CD4-positive, alpha-beta T cell treated with Interleukin-17A for 1 hour (primary cell): ENCODE results near the gene NPHP4.
A peak's percentile ranks its signal among the peaks of the same experiment; 100 is the strongest.

Experiments used
- DNase-seq: peaks from one replicate; pipeline ENCODE4 v3.0.0-alpha.2; 2020

The NPHP4 gene

DNA sequence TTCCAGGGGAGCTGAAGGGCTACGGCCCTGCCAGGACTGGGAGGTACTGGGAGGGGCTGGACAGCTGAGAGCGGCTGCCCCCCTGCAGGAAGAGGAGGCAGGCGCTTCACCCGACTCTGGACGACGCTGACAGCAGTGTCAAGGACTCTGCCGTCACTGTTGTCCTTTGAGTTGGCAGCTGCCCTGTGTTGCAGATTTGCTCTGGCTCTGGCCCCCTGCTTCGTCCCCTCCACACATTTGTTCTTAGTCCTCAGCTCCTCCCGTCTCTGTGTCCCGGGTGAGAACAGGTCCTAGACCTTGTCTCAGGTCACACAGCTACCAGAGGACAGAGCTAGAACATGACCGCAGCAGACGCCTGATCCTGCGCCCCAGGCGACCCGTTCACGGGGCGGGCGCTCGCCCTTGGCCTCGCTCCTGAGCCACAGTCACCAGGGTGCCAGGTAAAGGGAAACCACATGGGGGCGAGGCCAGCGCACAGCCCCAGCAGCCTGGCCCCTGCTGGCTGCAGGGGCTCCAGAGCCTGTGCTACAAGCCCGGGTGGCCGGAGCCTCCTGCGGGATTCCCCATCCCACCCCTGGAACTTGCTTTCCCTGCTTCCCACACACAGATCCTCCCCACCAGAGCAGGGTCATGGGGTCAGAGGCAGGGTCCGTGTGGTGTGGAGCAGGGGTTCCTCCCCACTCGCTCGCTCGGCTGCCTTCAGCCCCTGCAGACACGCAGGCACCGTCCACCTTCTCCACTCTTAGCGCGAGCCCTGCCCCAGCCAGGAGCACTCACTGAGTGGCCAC, 10.7 kb upstream of the NPHP4 start:
- no peak for DNase-seq

GRCh38 chr1:6001992-6002576, 9.9 kb upstream of the NPHP4 start:
- DNase-seq, result no peak

GRCh38 chr1:6000444-6001288, 8.4 kb upstream of the NPHP4 start:
- no peak for DNase-seq

DNA sequence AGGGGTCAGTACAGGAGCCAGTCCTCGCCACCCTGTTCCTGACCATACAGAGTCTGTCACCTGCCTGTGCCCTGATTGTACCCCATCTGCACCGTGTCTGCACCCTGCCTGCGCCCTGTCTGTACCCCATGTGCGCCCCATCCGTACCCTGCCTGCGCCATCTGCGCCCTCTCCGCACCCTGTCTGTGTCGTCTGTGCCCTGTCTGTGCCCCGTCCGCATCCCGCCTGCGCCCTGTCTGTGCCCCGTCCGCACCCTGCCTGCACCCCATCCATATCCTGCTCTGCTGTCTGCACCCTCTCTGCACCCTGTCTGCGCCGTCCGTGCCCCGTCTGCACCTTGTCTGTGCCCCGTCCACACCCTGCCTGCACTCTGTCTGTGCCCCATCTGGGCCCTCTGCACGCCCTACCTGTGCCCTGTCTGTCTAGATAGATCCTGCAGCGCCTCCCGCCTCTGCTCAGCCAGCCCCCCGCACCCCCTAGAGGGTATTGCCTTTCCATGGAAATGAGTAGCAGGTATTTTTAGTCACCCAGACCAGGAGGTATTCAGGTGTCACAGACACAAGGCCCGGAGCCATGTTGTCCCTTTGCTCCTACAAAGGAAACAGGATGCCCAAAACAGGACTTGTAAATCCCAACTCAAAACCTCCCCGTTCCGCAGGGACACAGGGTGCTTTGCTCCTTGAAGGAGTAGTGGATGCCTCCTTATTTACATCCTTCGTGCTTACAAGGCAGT, 7.7 kb upstream of the NPHP4 start:
- no peak for DNase-seq

DNA sequence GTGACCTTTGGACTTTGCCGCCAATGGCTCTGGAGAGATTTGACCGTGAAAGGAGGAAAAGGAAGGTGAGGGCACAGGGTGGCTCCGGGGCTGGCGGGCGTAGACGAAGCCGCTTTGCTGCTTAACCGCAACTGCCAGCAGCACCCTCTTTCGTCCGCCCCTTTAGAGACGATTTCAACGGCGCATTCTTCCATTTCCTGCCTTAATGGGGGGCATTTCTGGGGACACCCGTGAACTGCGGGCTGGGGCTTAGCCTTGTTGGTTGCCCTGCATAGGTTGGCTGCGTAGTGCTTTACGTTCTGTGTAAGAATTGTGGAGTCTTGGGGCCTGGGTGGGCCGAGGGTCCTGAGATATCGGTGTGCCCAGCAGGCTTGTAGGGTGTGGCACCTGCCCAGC, 6.7 kb upstream of the NPHP4 start:
- no peak for DNase-seq

- no peak for DNase-seq
These were observed 6.1 kb upstream of the NPHP4 start for GRCh38 chr1:5998051-5998905.

GRCh38 chr1:5997316-5997715, 5.1 kb upstream of the NPHP4 start:
- no peak for DNase-seq

DNA sequence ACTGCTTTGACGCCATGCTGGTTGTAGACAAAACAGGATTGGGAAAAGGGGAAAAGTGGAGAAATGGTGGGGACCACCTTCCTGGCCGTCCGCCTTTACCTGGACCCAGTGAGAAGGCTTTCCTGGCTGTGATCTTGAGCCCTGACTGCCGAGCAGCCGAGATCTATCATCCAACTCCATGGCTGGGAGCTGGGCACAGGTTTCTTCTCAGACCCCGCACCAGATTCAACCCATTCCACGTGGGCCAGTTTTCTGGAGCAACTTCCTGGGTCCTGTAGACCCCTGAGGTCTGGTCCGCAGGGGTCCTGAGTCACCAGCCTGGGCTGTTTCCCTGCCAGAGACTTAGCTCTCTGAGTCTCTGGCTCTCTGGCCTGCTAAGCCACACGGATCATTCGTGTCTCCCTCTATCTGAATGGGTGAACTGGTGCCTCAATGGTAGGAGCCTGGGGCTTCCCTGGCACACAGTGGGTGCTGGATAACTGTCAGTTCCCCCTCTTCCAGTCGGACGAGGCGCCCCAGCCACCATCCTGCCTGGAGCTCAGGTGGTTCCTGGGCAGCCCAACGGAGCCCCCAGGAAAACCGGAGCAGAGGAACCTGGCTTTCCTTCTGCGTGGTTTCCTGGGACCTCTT, 4.5 kb upstream of the NPHP4 start:
- no peak for DNase-seq

DNA sequence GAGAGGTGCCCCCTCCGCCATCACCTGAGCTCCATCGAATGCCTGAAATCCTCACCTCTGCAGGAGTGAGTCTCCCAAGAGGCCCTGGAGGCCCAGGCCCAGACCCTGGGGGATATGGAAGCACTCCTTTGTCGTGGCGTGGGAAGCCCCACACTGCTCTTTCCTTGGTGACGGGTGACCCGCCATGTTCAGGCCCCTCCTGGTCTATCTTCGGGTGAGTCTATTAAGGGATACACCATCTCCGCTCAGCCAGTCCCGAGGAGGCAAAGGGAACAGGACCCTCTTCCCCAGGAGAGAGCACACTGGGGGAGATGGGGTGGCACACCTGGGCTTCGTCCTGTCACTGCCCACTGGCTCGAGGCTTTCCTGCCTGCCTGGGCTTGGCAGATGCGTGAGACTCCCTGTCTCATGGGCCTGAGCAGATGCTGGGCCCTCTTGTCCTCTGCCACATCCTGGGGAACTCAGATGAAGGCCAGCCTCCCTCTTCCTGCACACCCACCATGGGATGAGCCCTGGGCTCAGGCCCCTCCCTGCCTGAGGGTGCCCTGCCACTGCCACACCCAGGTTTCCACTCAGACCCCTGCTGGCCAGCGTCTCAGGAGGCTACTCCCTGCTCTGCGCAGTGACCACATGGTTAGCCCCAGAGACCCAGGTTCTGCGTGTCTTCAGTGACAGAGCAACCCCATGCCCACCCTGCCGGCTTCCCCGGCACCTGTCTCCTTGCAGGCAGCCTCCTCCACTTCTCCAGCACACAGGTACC, 3.8 kb upstream of the NPHP4 start:
- no peak for DNase-seq

DNA sequence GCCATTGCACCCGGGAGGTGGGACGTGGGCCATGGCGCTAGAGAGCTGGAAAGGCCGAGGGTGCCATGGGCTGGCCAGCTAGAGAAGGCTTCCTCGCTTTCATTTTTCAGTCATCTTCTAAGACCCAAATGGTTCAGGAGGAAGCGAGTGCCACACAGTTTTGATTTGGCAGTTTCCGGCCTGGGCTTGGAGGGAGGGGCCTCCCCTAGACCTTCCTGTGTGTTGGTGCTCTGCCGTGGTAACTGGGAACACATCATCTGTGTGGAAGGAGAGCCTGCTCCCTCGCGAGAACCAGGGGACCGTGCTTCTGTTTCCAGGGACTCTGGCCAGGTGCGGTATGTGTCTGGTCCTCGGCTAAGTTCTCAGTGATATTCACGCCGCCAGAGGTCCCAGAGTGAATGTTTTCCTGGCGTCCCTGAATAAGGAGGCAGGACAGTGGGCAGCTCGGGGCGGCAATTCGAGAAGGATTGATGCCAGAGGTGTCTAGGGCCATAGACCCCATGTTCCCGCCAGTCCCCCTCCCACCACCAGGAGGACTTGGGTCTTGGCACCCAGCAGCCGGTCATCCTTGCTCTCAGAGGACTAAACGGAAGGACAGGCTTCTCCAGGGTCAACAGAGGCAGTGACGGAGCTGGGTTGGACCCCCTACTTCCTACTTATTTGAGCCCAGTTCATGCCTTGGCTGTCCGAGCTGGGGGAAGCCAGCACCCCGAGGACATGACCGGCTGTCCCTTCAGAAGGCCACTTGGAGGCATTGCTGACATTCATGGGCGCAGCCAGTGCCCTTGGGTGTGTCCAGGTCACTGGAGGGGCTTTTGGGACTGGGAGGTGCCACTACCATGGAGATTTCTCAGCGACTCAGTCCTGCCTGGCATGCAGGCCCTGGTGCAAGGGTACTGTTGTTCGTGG, 2.7 kb upstream of the NPHP4 start:
- peak; percentile 82 for DNase-seq

- DNase-seq, result peak; percentile 34
These were observed 1.6 kb upstream of the NPHP4 start for GRCh38 chr1:5993556-5994491.

DNA sequence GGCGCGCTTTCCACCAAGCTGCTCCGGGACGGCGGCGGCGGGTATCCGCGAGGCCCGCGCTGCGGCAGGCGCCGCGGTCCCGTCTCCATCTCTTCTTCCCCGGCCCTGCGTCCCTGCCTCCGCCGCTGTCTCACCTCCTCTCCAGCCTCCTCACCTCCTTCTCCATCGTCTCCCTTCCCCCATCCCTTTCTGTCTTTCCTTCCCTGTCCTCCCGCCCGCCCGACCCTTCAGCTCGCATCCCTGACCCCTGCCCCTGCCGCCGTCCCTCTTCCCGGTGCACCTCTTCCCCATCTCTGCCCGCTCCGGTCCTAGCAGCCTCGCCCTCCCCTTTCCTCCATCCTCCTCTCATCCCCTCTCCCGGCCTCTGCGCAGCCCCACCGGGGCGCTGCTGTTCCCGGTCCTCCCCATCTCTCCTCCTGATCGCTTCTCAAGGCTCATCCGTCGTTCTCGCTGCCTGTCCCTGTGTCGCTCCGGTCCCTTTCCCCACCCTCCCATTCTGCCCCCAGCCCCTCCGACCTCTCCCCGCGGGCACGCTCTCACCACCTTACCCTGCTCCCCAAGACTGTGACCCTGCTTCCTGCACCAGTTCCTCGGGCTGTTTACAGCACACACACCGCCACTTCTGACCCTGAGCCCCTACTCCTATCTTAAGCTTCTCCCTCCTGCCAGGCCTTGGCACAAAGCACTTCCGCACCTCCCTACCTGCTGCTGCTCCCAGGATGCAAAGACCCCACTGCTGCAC, 760 bp upstream of the NPHP4 start:
- DNase-seq, result peak; percentile 21

- peak; percentile 35 for DNase-seq
These were observed 722 bp downstream of the NPHP4 start for GRCh38 chr1:5991381-5992025.

DNA sequence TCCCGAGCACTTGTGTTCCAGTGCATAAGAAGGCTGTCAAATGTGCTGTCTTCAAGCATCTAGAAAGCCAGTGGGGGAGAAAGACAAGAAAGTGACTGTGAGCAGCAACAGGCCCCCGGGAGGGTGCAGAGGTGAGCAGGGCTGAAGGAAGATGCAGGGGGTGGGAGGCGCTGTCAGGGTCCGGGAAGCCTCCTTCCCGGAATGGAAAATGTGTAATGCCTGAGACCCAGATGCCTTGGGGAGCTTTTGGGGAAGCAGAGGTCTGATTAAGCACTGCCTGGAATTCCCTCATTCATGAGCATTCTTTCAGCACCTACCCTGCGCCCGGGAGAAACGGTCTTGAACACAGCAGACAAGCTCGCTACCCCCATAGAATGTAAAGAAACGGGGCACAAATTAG, 1.3 kb downstream of the NPHP4 start:
- DNase-seq, result no peak

DNA sequence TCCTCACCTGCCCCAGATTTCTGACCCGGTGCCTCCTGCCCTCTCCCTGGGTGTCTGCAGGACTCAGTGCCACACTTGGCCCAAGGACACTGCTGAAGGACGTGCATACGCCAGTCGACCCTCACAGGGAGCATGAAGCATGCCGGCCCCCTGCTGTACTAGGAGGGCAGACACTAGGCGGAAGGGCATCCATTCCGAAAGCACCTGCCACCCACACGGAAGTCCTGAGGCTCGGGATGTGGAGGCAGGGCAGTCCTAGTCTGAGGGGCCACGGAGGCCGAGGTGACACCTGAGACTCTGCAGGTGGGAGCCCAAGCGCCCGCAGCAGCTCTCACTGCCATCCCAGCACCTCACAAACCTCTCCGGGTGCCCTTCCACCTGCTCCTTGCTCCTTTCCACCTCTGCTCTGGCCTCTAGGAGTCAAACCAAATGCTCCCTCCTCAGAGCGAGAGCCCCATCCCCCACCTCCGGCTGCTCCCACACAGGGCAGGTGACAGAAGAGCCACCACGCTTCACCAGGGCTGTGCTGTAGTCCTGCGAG, 2.4 kb downstream of the NPHP4 start:
- DNase-seq, result no peak

- DNase-seq, result no peak
These were observed 3.0 kb downstream of the NPHP4 start for GRCh38 chr1:5989286-5989605.

- no peak for DNase-seq
These were observed 3.5 kb downstream of the NPHP4 start for GRCh38 chr1:5988596-5989285.
